ENCODE measurements around the gene NCDN.
"Not testable (repeated sequence)": the region's sequence is repeated elsewhere in the genome, so short reads cannot be mapped to it uniquely, and the experiment has no call there.

Gene NCDN

GRCh38 chr1:35575416-35575958, 17.9 kb downstream of the NCDN start:
- Histone ChIP-seq H2BK5ac (ENCODE audit: low read depth, low read length, poor library complexity) (peak overlapping the region; percentile 54), H3K4me2 (ENCODE audit: low read length) (peak overlapping the region; percentile 82), H3K27me3 (ENCODE audit: insufficient read depth, low read length) (peaks cover 5% of the 10 kb centered on the region), H3K4ac (ENCODE audit: low read depth, low read length) (peak overlapping the region; percentile 4), H3K79me2 (ENCODE audit: control insufficient read depth, insufficient read depth, low read length, poor library complexity) (peaks cover 17% of the 10 kb centered on the region), H3K9ac (ENCODE audit: low read length) (no peak overlapping the region), H3K23ac (ENCODE audit: low read length) (no peak overlapping the region), H4K12ac (ENCODE audit: low read depth, low read length) (no peak overlapping the region), H3K36me3 (ENCODE audit: control insufficient read depth in 1 of 2, insufficient read depth in 2 of 2, low read length in 2 of 2) (no peaks in the 10 kb centered on the region), H3K9me3 (ENCODE audit: insufficient read depth, low read depth, low read length) (no peaks in the 10 kb centered on the region), H2BK120ac (ENCODE audit: insufficient read depth, low read length, poor library complexity) (peak overlapping the region; percentile 81), H2AFZ (ENCODE audit: insufficient read depth, low read length, poor library complexity) (no peak overlapping the region), H4K8ac (ENCODE audit: low read depth, low read length) (peak overlapping the region; percentile 89), H2AK5ac (ENCODE audit: low read length) (peak overlapping the region; percentile 73), H3K27ac (ENCODE audit: low read depth, low read length) (peak overlapping the region; percentile 72), H3K14ac (ENCODE audit: low read length) (peak overlapping the region; percentile 38), H4K91ac (ENCODE audit: low read depth, low read length) (peak overlapping the region; percentile 82), H3K18ac (ENCODE audit: low read length) (peak overlapping the region; percentile 51), H3K79me1 (ENCODE audit: low read length) (peaks cover 46% of the 10 kb centered on the region), H2BK12ac (ENCODE audit: low read length) (peak overlapping the region; percentile 70), H3K4me1 (ENCODE audit: control insufficient read depth in 1 of 2, insufficient read depth in 2 of 2, low read length in 2 of 2) (peaks cover 54 to 56% of the 10 kb centered on the region in 2 experiments), H3K4me3 (ENCODE audit: low read depth, low read length) (no peak overlapping the region)
- no CpG with 5 or more reads among the region's 5 CpGs for WGBS (ENCODE audit: extremely low coverage, insufficient coverage, insufficient read length)
- DNase-seq = peak; percentile 31 to 57

GRCh38 chr1:35576061-35576765, 18.6 kb downstream of the NCDN start:
- H3K4me3 ChIP-seq (ENCODE audit: low read depth, low read length) = no peak overlapping the region
- H2BK12ac ChIP-seq (ENCODE audit: low read length) = peak overlapping the region; percentile 70
- peak overlapping the region; percentile 72 for H3K27ac ChIP-seq (ENCODE audit: low read depth, low read length)
- H3K9ac ChIP-seq (ENCODE audit: low read length) = no peak overlapping the region
- H2AFZ ChIP-seq (ENCODE audit: insufficient read depth, low read length, poor library complexity) = peak overlapping the region; percentile 68
- peaks cover 5% of the 10 kb centered on the region for H3K27me3 ChIP-seq (ENCODE audit: insufficient read depth, low read length)
- peaks cover 46% of the 10 kb centered on the region for H3K79me1 ChIP-seq (ENCODE audit: low read length)
- H3K9me3 ChIP-seq (ENCODE audit: insufficient read depth, low read depth, low read length) = no peaks in the 10 kb centered on the region
- H3K18ac ChIP-seq (ENCODE audit: low read length) = peak overlapping the region; percentile 51
- peak overlapping the region; percentile 21 for H3K4ac ChIP-seq (ENCODE audit: low read depth, low read length)
- peak overlapping the region; percentile 82 for H3K4me2 ChIP-seq (ENCODE audit: low read length)
- H2BK120ac ChIP-seq (ENCODE audit: insufficient read depth, low read length, poor library complexity) = peak overlapping the region; percentile 81
- no peak overlapping the region for H3K23ac ChIP-seq (ENCODE audit: low read length)
- no peaks in the 10 kb centered on the region for H3K36me3 ChIP-seq (ENCODE audit: control insufficient read depth in 1 of 2, insufficient read depth in 2 of 2, low read length in 2 of 2)
- H4K12ac ChIP-seq (ENCODE audit: low read depth, low read length) = peak overlapping the region; percentile 22
- WGBS (ENCODE audit: extremely low coverage, insufficient coverage, insufficient read length) = no CpG with 5 or more reads among the region's 10 CpGs
- peak overlapping the region; percentile 82 for H4K91ac ChIP-seq (ENCODE audit: low read depth, low read length)
- peak overlapping the region; percentile 89 for H4K8ac ChIP-seq (ENCODE audit: low read depth, low read length)
- no peak for DNase-seq
- peak overlapping the region; percentile 38 for H3K14ac ChIP-seq (ENCODE audit: low read length)
- H2BK5ac ChIP-seq (ENCODE audit: low read depth, low read length, poor library complexity) = peak overlapping the region; percentile 54
- H2AK5ac ChIP-seq (ENCODE audit: low read length) = peak overlapping the region; percentile 73
- H3K4me1 ChIP-seq (ENCODE audit: control insufficient read depth in 1 of 2, insufficient read depth in 2 of 2, low read length in 2 of 2) = peaks cover 51 to 55% of the 10 kb centered on the region in 2 experiments
- H3K79me2 ChIP-seq (ENCODE audit: control insufficient read depth, insufficient read depth, low read length, poor library complexity) = peaks cover 17% of the 10 kb centered on the region

GRCh38 chr1:35576766-35577070, 19.1 kb downstream of the NCDN start:
- DNase-seq; H3K27me3 ChIP-seq (ENCODE audit: insufficient read depth, low read length); H3K9ac ChIP-seq (ENCODE audit: low read length); H3K23ac ChIP-seq (ENCODE audit: low read length); H3K4me3 ChIP-seq (ENCODE audit: low read depth, low read length); H3K36me3 ChIP-seq (ENCODE audit: control insufficient read depth in 1 of 2, insufficient read depth in 2 of 2, low read length in 2 of 2); H3K9me3 ChIP-seq (ENCODE audit: insufficient read depth, low read depth, low read length); H4K12ac ChIP-seq (ENCODE audit: low read depth, low read length): not testable (repeated sequence)
- H4K91ac ChIP-seq (ENCODE audit: low read depth, low read length) = peak overlapping the region; percentile 82
- peak overlapping the region; percentile 72 for H3K27ac ChIP-seq (ENCODE audit: low read depth, low read length)
- H3K4me2 ChIP-seq (ENCODE audit: low read length) = peak overlapping the region; percentile 82
- peak overlapping the region; percentile 21 for H3K4ac ChIP-seq (ENCODE audit: low read depth, low read length)
- H3K14ac ChIP-seq (ENCODE audit: low read length) = peak overlapping the region; percentile 38
- H3K4me1 ChIP-seq (ENCODE audit: control insufficient read depth in 1 of 2, insufficient read depth in 2 of 2, low read length in 2 of 2) = peaks cover 51 to 54% of the 10 kb centered on the region in 2 experiments
- peak overlapping the region; percentile 70 for H2BK12ac ChIP-seq (ENCODE audit: low read length)
- peak overlapping the region; percentile 81 for H2BK120ac ChIP-seq (ENCODE audit: insufficient read depth, low read length, poor library complexity)
- peaks cover 46% of the 10 kb centered on the region for H3K79me1 ChIP-seq (ENCODE audit: low read length)
- H3K18ac ChIP-seq (ENCODE audit: low read length) = peak overlapping the region; percentile 51
- H2AFZ ChIP-seq (ENCODE audit: insufficient read depth, low read length, poor library complexity) = peak overlapping the region; percentile 68
- no CpG with 5 or more reads among the region's 37 CpGs for WGBS (ENCODE audit: extremely low coverage, insufficient coverage, insufficient read length)
- peaks cover 17% of the 10 kb centered on the region for H3K79me2 ChIP-seq (ENCODE audit: control insufficient read depth, insufficient read depth, low read length, poor library complexity)
- H4K8ac ChIP-seq (ENCODE audit: low read depth, low read length) = peak overlapping the region; percentile 89
- peak overlapping the region; percentile 73 for H2AK5ac ChIP-seq (ENCODE audit: low read length)
- H2BK5ac ChIP-seq (ENCODE audit: low read depth, low read length, poor library complexity) = peak overlapping the region; percentile 54

GRCh38 chr1:35577071-35577998, 19.7 kb downstream of the NCDN start:
- peaks cover 17% of the 10 kb centered on the region for H3K79me2 ChIP-seq (ENCODE audit: control insufficient read depth, insufficient read depth, low read length, poor library complexity)
- H3K4ac ChIP-seq (ENCODE audit: low read depth, low read length) = peak overlapping the region; percentile 35
- H3K4me2 ChIP-seq (ENCODE audit: low read length) = peak overlapping the region; percentile 60
- peak overlapping the region; percentile 70 for H2BK12ac ChIP-seq (ENCODE audit: low read length)
- peak overlapping the region; percentile 61 for H2AK5ac ChIP-seq (ENCODE audit: low read length)
- H3K9ac ChIP-seq (ENCODE audit: low read length) = no peak overlapping the region
- peak overlapping the region; percentile 10 for H2BK5ac ChIP-seq (ENCODE audit: low read depth, low read length, poor library complexity)
- H3K14ac ChIP-seq (ENCODE audit: low read length) = peak overlapping the region; percentile 73
- peak overlapping the region; percentile 41 for H3K4me3 ChIP-seq (ENCODE audit: low read depth, low read length)
- H4K8ac ChIP-seq (ENCODE audit: low read depth, low read length) = peak overlapping the region; percentile 89
- H4K12ac ChIP-seq (ENCODE audit: low read depth, low read length) = peak overlapping the region; percentile 72
- no peaks in the 10 kb centered on the region for H3K9me3 ChIP-seq (ENCODE audit: insufficient read depth, low read depth, low read length)
- H3K27me3 ChIP-seq (ENCODE audit: insufficient read depth, low read length) = peaks cover 5% of the 10 kb centered on the region
- peaks cover 51% of the 10 kb centered on the region in 2 experiments for H3K4me1 ChIP-seq (ENCODE audit: control insufficient read depth in 1 of 2, insufficient read depth in 2 of 2, low read length in 2 of 2)
- no peak overlapping the region for H3K23ac ChIP-seq (ENCODE audit: low read length)
- DNase-seq = no peak
- peak overlapping the region; percentile 70 for H3K18ac ChIP-seq (ENCODE audit: low read length)
- peak overlapping the region; percentile 33 for H2BK120ac ChIP-seq (ENCODE audit: insufficient read depth, low read length, poor library complexity)
- H2AFZ ChIP-seq (ENCODE audit: insufficient read depth, low read length, poor library complexity) = peak overlapping the region; percentile 68
- peak overlapping the region; percentile 82 for H4K91ac ChIP-seq (ENCODE audit: low read depth, low read length)
- H3K79me1 ChIP-seq (ENCODE audit: low read length) = peaks cover 46% of the 10 kb centered on the region
- H3K27ac ChIP-seq (ENCODE audit: low read depth, low read length) = no peak overlapping the region
- no peaks in the 10 kb centered on the region for H3K36me3 ChIP-seq (ENCODE audit: control insufficient read depth in 1 of 2, insufficient read depth in 2 of 2, low read length in 2 of 2)
- no CpG with 5 or more reads among the region's 70 CpGs for WGBS (ENCODE audit: extremely low coverage, insufficient coverage, insufficient read length)
